Nasal cavity respiratory epithelium epithelial cell of viscerocranial mucosa (primary cell): Measurements from ENCODE around the gene NKTR. TPM values are rescaled to one million over a fixed set of nuclear protein-coding genes. Genes with fewer than 3 reads are reported as not detected.

Experiments used
- total RNA-seq: library from RNA; depleted of rRNA; stranded (reverse); fragments of >200 nt; gene quantifications from 2 replicates; pipeline ENCODE4 v1.2.3, GENCODE V29; 2014

Gene NKTR
- total RNA-seq = 27.3 and 48.0 TPM in 2 replicates

DNA sequence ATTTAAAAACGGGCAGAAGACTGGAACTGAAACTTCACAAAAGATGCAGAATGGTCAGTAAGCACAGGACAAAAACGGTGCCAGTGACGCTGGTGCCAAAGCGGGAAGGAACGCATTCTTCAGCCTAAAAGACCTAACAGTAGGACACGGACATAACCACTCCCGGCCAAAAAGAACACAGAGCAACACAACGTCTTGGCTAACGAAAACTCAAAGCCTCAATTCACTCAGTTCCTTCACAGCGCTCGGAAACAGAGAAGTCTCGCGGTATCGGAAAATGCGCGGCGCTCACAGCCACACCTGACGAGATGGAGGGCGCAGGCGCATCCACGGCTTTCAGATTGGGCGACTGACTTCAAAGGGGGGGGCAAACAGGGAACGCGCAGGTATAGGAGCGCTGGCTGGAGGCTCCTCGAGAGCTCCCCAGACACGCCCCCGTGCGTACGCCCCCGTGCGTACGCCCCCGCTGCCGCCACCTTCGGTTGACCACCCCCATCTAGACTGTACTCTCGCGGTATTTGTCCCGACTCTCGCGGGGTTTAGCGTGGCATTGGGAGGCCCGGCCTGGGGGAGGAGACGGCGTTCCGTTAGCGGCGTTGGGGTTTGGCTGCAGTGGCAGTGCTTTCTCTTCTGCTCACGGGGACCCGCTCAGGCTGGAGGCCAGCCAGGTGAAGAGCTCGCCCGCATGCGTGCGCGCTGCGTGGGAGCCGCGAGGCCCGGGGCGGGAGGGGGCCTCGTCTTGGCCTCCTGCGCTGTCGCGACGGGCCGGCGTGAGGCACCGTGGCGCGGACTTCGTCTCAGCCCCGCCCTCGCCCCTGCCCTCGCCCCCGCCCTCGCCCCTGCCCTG, at the start of gene NKTR:
TSS of gene NKTR (plus strand) at position 576 of the 847 bp plus-strand sequence. CDS start 321 bp downstream, outside the sequence.

DNA sequence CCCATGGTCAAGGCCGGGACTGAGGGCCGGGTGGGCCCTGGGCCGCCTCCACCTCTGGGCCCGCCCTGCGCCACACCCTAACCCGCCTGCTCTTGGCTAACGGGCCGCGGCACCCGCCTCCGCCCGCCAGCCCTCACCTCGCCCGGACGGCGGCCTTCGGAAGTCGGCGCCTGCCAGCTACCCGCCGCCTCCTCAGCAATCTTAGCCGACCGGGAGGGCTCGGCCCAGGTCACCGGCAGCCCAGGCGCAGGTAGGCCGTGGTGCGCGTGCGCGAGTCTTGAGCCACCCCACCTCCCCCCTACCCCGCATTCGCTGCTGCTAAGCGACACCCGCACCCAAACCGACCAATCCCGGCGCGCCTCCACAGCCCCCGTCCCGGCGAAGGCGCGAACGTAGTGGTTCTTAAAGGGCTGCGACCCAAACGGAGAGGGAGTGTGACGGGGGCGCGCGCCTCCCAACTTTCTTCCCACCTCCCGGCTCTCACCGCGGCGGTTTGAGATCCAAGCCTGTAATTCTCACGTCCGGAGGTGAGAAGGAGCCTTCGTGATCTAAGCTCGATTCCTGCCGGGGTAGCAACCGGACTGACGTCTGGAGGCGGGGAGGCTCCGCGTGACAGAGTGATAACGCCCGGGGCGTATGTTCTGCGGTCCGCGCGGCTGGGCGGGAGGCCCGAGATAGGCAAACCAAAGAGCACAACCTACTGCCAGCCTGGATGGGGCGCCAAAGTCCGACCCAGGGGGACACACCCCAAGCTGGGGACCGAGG, 18.6 kb upstream of the NKTR start, which contains the start of gene SEC22C:
TSS of gene SEC22C (minus strand) at position 259 of the 765 bp plus-strand sequence. CDS start 12,921 bp downstream, outside the sequence.

DNA sequence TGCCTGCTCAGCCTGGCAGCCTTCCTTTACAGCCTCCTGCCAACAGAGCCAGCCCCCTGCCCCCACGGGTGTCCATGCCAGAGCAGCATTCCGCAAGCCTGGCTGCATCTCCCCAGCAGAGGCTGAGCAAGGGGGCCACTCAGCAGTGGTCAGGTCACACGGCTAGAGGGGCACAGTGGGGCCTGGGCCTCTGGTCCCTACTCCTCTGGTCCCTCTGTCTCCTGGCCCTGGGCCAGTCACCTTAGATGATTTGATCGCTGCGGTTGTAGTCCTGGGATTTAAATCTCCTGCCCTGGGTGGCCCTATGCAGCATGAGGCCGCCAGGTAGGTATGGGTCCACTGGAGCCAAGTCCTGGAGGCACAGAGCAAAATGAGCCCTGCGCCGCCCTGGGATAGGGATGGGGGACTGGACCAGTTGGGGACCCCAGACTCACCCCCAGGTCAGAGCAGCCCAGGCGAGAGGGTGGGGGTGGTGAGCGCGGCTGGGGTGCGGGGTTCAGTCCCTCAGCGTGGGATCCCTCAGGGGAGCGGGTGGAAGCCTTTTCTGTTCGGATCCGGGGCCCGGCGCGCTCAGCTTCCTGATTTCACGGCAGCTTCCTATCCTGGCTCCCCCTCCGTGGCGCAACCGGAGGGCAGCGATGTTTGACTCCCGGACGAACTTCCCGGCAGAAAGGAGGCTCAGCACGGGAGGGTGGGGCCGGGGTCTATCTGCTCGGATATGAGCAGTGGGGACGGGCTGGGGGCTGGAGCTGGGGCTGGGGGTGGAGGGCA, 53.3 kb downstream of the NKTR start, which contains the start of gene ZBTB47:
TSS of gene ZBTB47 (plus strand) at position 138 of the 771 bp plus-strand sequence. CDS start 4,659 bp downstream, outside the sequence.

DNA sequence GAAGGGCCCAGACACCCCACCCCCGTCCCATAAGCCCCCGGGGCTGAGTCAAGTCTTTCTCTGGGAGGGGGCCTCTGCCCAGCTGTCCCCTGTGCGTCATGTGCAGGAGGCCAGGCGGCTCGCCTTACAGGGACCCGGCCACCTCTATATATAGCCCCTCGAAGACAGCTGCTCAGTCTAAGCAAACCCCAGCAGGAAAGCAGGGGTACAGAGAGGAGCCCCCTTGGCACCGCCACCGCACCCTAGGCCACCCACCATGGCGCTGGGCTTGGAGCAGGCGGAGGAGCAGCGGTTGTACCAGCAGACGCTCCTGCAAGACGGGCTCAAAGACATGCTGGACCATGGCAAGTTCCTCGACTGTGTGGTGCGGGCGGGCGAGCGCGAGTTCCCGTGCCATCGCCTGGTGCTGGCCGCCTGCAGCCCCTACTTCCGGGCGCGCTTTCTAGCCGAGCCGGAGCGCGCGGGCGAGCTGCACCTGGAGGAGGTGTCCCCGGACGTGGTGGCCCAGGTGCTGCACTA, 84.9 kb downstream of the NKTR start, which contains the start of gene KLHL40:
TSS of gene KLHL40 (plus strand) at position 175 of the 519 bp plus-strand sequence. CDS start at position 257, 82 bp downstream.

Other genes starting within 250 kb of the NKTR start
- not detected in 2 replicates for gene LYZL4, start 190.1 kb upstream of the NKTR start, total RNA-seq
- gene VIPR1, start 98.0 kb upstream of the NKTR start, total RNA-seq = 6.2 and 10.1 TPM in 2 replicates
- 50.9 and 52.1 TPM in 2 replicates for gene SEC22C, start 18.7 kb upstream of the NKTR start, total RNA-seq
- gene SS18L2, start 9.8 kb upstream of the NKTR start, total RNA-seq = 15.2 and 34.2 TPM in 2 replicates
- 8.2 and 20.6 TPM in 2 replicates for gene ZBTB47, start 53.0 kb downstream of the NKTR start, total RNA-seq
- gene KLHL40, start 84.9 kb downstream of the NKTR start, total RNA-seq = not detected in 2 replicates
- not detected in 2 replicates for gene HHATL, start 102.1 kb downstream of the NKTR start, total RNA-seq
- gene CCDC13, start 172.6 kb downstream of the NKTR start, total RNA-seq = 0.68 and 0.71 TPM in 2 replicates
- gene HIGD1A, start 203.8 kb downstream of the NKTR start, total RNA-seq = 180 and 234 TPM in 2 replicates
- 0.68 and 1.6 TPM in 2 replicates for gene ACKR2, start 208.8 kb downstream of the NKTR start, total RNA-seq